Stimulated activated CD8-positive, alpha-beta memory T cell treated with anti-CD3 and anti-CD28 coated beads, Interleukin-7, amount 100 ng/mL, for 24 hours (primary cell): Measurements from ENCODE around the gene TP53I13.

Experiments used
- DNase-seq: peaks from one replicate; pipeline ENCODE4 v3.0.0-alpha.2; 2020; ENCODE audit warnings: low read depth

The TP53I13 gene

DNA sequence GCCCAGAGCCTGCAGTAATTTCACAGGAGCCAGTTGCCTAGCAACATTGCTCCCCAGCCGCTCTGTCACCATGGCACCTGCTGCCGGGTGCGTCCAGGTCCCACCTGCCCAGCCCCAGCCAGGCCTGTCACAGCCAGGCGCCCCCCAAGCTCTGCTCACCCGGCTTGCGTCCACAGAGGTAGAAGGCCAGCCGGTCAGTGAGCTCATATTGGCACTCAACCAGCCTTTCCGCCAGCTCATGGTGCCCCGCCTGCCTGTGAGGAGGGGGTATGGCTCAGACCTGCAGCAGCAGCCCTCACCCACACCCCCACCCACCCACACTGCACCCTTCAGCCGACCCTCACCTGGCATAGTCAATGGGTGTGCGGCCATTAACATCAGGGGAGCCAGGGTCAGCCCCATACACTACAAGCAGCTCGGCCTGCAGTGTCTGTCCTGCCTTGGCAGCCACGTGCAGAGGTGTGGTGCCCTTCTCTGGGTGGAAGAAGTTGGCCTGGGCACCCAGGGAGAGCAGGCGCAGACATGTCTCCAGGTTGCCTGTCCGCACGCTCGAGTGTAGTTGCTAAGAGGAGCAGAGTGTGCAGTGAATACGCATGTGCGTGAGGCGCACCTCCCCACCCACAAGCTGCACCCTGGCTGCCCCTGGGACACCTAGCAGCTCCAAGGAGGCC is 13.2 kb downstream of the TP53I13 start:
- DNase-seq, result no peak

- DNase-seq, result no peak
Observed at GRCh38 chr17:29582254-29582765, 13.8 kb downstream of the TP53I13 start.

GRCh38 chr17:29582772-29583171 is 14.3 kb downstream of the TP53I13 start:
- no peak for DNase-seq

GRCh38 chr17:29583324-29584248 is 15.1 kb downstream of the TP53I13 start:
- no peak for DNase-seq

DNA sequence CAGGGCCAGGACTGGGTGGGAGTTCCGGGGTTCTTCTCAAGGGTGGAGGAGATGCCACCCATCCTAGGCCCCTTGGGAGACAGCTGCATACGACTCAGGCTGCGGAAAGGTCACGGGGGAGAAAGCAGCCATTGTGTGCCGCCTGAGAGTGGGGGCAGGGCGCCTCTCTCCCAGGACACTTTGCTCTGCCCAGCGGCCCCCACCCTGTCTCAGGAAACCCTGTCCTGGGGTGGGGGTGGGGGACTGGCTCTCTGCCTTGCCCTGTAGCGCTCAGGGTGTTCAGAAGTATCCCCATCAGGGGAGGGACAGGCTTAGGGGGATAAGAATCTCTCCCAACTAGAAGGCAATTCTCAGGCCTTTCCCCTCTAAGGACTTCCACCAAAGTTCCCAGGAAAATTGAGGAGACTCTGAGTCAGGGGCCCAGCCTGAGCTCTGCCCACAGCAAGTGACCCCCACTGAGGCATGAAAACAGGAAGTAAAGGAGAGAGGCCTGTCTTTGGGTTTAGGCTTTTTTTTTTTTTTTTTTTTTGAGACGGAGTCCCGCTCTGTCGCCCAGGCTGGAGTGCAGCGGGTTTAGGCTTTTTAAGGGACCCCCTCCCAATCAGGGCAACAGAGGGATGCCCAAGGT is 16.1 kb downstream of the TP53I13 start:
- DNase-seq, result no peak

DNA sequence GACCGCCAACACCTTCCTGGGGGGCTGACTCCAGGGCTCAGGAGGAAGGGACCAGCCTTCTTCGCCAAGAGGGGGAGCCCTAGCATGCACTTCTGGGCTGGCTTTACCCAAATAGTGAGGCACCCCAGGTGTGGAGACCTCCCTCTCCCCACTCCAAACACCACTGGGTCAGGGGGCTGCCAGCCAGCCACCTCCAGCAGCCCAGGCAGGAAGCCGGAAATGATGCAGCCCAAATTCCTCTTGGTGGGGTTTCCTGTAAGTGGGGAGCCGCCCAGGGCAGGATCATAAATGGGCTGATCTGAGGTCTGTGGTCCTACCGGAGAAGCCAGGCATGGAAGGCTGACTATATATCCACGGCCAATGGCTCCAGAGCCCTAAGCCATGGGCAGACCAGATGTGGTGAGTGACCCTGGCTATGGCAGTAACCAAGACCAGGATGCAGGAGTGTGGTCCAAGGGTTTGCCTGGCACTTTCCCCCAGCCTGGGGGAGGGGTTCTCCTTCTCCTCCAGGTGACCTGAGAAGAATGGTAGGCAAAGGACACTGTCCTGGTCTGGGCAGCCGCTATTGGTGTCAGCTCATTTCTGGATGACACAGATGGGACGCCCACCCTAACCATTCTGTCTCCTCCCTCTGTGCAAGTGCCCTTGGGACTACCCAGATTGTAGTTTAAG is 16.7 kb downstream of the TP53I13 start:
- DNase-seq, result no peak

- no peak for DNase-seq
Observed at GRCh38 chr17:29586676-29587469, 18.4 kb downstream of the TP53I13 start.

DNA sequence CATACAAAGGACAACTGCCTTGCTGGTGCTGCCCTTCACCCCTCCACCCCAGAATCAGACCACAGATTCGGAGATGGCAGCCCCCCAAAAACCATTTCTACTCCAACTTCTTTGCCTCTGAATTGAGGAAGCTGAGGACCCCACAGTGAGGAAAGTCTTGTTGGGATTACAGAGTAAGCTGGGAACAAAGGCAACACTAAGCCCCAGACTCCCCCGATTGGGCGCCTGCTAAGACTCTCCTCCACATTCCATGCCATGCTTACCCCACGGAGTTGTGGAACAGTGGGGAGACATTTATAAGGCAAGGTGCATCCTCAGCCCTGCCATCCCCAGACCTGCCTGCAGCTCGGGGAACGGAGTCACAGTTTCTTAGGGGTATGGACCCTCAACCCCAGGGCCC is 19.1 kb downstream of the TP53I13 start:
- DNase-seq, result no peak

DNA sequence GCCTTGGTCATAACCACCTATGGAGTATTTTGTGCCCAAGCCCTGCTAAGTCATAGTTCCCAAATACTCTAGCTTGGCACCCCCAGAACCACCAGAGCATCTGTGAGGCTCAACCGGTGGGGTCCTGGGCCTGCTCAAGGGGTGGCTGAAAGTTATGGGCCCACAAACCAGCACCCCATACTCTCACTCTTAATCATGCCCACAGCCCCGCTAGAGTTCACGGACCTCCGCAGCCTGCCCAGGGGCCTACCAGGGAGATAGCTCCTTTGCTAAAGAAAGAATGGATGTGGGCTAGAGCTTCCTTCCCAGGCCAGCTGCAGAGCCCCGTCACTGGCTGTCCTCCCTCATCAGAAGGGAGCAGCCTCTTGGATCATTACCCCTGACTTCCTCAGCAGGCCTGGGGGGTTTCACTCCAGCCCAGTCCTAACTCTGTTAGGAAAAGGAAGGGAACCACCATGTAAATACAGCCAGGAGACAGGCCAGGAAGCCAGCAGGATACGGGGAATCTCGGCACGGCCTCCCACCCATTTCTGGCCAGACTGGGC is 19.6 kb downstream of the TP53I13 start:
- no peak for DNase-seq

GRCh38 chr17:29588562-29589411 is 20.3 kb downstream of the TP53I13 start:
- DNase-seq, result no peak

DNA sequence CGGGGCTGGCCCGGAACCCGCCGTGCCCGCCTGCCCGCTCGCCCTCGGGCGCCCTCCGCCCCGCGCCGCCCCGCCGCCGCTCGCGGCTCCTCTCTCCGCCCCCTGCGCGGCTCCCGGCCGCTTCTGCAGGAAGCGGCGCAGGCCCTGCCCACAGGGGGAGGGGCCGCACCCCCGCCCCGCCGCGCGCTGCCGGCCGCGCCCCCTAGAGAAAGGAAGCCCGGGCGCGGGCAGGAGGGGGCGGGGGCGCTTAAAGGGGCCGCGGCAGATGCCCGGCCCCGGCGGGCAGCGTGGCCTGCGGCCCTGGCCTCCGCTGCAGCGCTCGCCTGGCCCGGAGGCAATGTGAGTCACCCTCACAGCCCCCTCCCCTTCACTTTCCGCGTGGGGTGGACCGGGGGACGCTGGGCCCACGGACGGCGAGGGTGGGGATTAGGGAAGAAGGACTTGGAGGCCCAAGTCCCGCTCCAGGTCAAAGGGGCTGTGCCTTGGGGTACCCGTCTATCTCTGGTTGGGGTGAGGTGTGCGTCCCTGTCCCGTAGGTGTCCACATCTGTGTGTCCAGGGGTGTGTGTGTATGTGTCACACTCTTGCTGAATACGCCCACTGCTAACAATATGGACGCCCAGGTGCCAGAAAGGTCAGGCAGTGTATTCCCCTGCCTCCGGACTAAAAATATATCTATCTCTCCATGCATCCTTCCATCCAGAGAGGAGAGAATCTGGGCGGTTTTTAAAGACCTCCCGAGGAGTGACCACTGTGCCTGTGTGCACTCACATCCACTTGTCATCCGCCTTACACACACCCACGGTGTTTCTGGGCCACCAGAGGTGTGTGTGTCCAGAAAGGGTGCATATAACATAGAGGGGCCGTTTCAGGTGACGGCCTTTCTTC is 21.3 kb downstream of the TP53I13 start, which contains the start of gene GIT1:
Gene GIT1 (minus strand): TSS at position 125 of the 887 bp plus-strand sequence. CDS start 270 bp downstream, outside the sequence.
- DNase-seq, result no peak

GRCh38 chr17:29590411-29591145 is 22.1 kb downstream of the TP53I13 start:
- DNase-seq, result no peak

DNA sequence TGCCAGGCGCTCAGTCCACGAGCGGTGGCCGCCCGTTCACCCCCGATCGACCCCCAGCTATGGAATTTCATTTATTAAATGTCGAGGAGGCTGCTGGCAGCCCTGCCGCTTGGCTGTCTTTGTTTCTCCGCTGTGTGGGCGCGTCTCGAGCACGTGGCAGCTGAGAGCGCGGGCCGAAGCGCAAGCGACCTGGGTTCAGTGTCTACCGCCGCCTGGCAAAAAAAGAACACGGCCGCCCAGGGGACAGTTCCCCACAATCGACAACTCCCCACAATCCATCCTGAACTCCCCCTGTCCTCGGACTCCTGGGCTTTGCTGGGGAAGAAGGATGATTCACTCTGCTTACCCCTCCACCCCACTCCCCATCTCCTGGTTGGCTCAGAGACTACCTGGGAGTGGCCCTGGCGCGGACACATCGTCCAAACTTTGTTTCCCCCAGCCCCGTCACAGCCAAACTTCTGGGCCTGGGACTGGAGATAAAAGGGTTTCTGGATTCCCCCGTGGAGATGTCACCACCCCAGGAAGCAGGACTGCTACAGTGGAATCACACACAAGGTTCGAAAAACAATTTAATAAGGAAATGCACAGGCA is 22.7 kb downstream of the TP53I13 start:
- no peak for DNase-seq

DNA sequence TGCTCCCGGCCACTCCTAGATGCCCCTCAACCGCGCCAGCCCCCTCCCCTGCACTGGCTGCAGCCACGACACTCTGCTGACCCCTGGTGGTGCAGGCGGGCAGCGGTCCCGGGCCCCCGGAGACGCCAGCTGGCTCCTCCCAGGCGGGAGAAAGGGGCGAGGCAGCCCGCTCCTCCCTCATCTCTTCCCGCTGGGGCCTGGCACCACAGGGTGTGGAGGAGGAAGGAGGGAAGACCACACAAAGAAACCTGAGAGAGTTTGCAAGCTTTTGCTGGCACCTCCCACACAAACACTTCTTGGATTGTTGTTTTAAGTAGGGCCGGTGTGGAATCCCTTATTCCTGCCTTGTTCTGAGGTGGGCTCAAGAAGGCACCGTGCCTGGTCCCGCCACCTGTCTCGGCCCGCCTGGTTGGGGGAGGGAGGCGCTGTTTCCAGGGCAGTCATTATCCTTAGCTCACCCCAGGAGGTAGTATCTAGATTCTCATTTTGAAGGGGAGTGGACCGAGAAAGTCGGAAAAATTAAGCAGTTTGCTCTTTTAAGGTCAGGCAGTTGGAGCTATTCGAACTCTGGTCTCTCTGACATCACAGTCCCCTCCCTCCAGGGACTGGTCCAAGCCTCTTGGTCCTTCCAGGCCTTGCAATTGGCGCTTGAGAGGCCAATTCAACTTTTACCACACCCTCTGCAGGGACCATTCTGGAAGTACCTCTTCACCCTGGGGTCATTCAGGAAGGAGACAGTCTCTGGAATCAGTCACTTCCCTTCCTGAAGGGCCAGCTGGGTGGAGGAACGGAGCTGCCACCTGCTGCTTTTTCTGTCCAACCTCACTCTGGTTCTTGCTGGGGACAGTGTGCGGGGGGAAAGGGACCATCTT is 23.5 kb downstream of the TP53I13 start:
- peak; percentile 72 for DNase-seq

- no peak for DNase-seq
Observed at GRCh38 chr17:29592850-29593551, 24.5 kb downstream of the TP53I13 start, which contains the start of gene ANKRD13B. ANKRD13B (plus strand) TSS chr17:29593132; CDS start chr17:29593622, 490 bp downstream.
